Coronary artery (tissue), 2 donors: Measurements from ENCODE around the gene PI4K2A.
A peak's percentile ranks its signal among the peaks of the same experiment; 100 is the strongest.

Experiments used
- DNase-seq: peaks from one replicate; pipeline ENCODE4 v3.0.0-alpha.2; 2017; ENCODE audit warnings: low spot score
- H3K27ac ChIP-seq, 2 donors: fragments of 200-600 bp; sonication (generic); one replicate each; pipeline ENCODE4 v1.5.1; 2016 to 2019
- H3K4me3 ChIP-seq: fragments of 200-600 bp; sonication (generic); 2 replicates; pipeline ENCODE4 v1.5.1; 2016; ENCODE audit warnings: mild to moderate bottlenecking, moderate library complexity
- CTCF ChIP-seq: fragments of 200-600 bp; sonication (generic); IDR thresholded peaks from one replicate; pipeline ENCODE4 v1.5.1; 2019; ENCODE audit warnings: antibody characterized with exemption

PI4K2A gene

GRCh38 chr10:97708976-97709946 is 68.8 kb downstream of the PI4K2A start:
- Histone ChIP-seq H3K4me3 (peak overlapping the region; percentile 20), H3K27ac (peak overlapping the region; percentile 76 to 91)
- TF ChIP-seq CTCF: peak; percentile 49
- DNase-seq: peak; percentile 91

GRCh38 chr10:97711640-97712572 is 71.4 kb downstream of the PI4K2A start:
- peak overlapping the region; percentile 93 to 96 for H3K27ac ChIP-seq
- DNase-seq: no peak
- TF ChIP-seq CTCF: no peak
- H3K4me3 ChIP-seq: no peak overlapping the region

- Histone ChIP-seq H3K4me3 (peak within 1 kb of the TSS; percentile 81), H3K27ac (peak within 1 kb of the TSS; percentile 93 to 96)
- TF ChIP-seq CTCF: no peak
- peak; percentile 84 for DNase-seq
Observed at GRCh38 chr10:97713339-97713825, 72.9 kb downstream of the PI4K2A start, which contains the start of gene MARVELD1. MARVELD1 (plus strand) TSS chr10:97713730; CDS start chr10:97713877, 147 bp downstream.

GRCh38 chr10:97713826-97714400 is 73.4 kb downstream of the PI4K2A start:
- DNase-seq: peak; percentile 83
- TF ChIP-seq CTCF: no peak
- H3K4me3 ChIP-seq: peak overlapping the region; percentile 81
- peak overlapping the region; percentile 93 to 96 for H3K27ac ChIP-seq

- DNase-seq: peak; percentile 92
- Histone ChIP-seq H3K4me3 (peak overlapping the region; percentile 81), H3K27ac (peak overlapping the region; percentile 93 to 96)
- no peak for TF ChIP-seq CTCF
Observed at GRCh38 chr10:97714401-97715258, 74.2 kb downstream of the PI4K2A start.
